GM12872 (cell line): Measurements from ENCODE around the gene SPEM2.

Experiments
- TF ChIP-seq, protein P1 (sequence below): IDR thresholded peaks from 3 replicates; pipeline ENCODE4 v1.5.1; 2011; ENCODE audit warnings: low read depth, mild to moderate bottlenecking, low read length, moderate library complexity; ENCODE audit not compliant: insufficient read depth

Gene SPEM2

DNA sequence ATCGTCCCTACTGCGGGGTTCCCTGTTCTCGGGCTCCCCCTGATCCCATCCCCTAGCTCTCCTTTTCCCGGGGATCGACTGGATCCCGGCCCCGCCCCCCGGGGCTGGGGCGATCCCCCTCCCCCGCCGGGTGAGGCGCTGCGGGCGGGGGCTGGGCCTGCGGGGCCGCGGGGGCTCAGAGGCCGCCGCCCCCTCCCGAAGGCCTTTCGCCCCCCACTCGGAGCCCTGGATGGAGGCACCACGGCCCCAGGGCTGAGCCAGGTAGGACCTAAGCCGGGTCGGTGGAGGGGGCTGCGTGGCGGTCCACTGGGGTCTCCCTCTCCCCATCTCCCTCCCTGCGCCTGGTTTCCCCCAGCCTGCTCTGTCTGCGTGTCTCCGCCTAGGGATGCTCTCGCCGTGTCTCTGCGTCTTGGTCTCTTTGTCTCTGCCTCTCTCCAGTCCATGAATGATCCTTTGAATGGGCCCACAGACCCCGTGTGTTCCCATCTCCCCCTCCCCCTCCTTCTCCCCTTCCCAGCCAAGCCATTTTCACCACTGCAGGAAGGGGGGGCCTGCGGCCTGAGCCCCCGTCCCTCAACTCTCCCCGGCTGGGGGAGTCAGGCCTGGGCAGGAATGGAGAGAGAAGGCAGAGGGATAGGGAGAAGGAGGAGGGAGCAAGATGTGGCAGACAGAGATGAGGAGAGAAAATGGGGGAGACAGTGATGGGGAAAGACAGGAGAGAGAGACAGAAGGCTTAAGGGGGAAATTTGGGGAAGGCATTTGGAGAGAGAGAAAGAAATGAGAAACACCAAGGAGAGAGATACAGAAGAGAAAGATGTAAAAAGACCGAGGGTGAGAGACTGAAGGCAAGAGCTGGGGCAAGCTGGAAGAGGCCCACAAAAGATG is 19.8 kb upstream of the SPEM2 start:
- TF ChIP-seq, protein P1, sequence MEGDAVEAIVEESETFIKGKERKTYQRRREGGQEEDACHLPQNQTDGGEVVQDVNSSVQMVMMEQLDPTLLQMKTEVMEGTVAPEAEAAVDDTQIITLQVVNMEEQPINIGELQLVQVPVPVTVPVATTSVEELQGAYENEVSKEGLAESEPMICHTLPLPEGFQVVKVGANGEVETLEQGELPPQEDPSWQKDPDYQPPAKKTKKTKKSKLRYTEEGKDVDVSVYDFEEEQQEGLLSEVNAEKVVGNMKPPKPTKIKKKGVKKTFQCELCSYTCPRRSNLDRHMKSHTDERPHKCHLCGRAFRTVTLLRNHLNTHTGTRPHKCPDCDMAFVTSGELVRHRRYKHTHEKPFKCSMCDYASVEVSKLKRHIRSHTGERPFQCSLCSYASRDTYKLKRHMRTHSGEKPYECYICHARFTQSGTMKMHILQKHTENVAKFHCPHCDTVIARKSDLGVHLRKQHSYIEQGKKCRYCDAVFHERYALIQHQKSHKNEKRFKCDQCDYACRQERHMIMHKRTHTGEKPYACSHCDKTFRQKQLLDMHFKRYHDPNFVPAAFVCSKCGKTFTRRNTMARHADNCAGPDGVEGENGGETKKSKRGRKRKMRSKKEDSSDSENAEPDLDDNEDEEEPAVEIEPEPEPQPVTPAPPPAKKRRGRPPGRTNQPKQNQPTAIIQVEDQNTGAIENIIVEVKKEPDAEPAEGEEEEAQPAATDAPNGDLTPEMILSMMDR = no peak

DNA sequence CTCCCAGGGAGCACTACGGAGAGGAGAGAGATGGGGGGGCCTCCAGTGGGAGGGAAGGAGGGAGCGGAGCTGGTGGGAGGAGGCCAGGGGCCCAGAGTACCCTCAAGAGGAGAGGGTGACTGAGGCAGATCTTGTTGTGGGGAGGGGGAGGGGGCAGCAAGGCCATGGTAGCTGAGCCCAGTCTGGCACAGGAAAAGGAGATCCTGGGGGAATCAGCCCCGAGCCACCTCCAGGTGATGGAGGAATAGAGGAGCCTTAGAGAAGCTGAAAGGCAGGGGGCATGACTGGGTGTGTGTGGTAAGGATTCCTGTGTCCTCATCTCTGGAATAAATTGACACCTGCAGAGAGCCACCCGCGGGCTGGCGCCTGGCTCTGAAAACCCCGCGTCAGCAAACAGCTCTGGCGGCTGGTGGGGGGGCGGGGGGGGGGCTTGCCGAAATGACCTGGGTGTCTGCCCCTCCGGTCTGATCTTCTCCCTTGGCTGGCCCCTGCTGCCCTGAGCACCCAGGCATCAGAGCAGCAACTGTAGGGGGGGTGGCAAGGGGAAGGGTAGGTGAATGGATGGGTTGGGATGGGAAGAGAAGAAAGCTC is 19.1 kb upstream of the SPEM2 start:
- TF ChIP-seq, protein P1 = no peak

DNA sequence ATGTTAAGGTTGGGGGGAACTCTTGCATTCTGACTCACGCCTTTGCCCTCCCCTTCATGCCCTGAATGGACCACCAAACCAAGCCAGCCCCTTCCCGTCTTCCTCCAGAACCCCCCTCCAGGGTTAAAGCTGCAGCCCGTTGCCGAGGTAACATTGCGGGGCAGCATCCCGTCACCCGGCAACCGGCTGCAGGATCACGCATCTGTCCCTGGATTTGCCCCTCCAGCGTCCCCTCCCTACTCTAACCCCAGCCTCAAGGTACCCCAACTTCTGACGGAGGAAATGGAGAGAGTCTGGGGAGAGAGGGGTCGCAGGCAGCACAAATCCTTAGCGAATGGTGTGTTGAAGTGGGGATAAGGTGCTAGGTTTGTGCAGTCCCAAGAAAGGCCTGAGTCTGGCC is 18.3 kb upstream of the SPEM2 start:
- TF ChIP-seq, protein P1 = no peak

DNA sequence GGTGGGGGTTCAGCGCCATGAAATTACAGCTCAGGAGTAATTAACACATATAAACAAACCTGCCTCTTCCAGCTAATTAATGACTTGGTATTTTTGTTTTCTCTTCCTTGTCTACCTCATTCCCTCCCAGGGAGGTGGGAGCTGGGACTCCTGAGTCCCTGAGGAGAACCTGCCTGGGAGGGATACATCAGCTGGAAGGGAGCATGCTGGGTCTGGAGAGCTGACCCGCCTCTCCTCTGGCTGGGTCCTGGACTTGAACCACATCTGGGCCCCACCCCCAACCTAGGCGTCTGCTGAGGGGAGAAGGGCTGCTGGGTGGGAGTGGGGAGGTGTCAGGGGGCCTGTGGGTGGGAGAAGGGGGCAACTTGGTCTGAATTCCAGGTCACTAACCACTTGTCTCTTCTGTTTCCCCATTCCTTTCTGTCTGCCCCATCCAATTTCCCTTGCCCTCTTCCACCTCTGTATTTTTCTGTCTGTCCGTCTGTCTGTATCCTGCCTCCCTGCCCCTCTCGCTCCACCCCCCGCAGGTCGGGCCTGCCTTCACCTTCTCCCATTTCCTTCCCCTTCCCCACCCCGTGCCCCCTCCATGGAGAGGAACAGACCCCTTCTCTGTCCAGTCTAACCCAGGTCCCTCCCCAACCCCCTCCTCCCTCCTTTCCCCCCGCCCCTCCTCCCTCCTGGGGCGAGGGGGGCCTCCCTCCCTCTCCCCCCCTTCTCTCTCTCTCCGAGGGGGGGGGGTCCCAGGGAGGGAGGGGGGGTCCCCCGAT is 17.7 kb upstream of the SPEM2 start, which contains the start of gene NLGN2:
NLGN2 (plus strand) TSS at position 361 of the 767 bp plus-strand sequence. CDS start 411 bp downstream, outside the sequence.
- TF ChIP-seq, protein P1 = no peak

DNA sequence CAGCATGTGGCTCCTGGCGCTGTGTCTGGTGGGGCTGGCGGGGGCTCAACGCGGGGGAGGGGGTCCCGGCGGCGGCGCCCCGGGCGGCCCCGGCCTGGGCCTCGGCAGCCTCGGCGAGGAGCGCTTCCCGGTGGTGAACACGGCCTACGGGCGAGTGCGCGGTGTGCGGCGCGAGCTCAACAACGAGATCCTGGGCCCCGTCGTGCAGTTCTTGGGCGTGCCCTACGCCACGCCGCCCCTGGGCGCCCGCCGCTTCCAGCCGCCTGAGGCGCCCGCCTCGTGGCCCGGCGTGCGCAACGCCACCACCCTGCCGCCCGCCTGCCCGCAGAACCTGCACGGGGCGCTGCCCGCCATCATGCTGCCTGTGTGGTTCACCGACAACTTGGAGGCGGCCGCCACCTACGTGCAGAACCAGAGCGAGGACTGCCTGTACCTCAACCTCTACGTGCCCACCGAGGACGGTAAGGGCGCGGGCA is 17.1 kb upstream of the SPEM2 start:
- TF ChIP-seq, protein P1 = no peak

DNA sequence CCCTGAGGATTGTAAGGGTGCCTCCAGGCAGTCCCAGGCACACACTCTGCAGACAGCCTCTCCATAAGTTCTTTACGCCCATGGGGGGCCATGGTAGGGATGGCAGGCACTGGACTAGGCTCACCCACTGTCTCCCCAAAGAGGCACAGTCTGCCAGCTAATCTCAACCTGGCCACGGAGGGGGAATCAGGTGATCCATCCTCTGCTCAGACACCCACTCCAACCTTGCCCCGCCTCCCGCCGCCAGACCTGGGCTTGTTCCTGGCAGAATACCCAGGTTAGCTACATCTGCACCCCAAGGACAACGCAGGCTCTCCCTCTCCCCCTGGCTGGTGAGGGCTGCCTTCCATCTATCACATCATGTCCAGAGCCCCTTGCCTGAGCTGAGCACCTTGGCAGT is 16.6 kb upstream of the SPEM2 start:
- TF ChIP-seq, protein P1 = no peak

DNA sequence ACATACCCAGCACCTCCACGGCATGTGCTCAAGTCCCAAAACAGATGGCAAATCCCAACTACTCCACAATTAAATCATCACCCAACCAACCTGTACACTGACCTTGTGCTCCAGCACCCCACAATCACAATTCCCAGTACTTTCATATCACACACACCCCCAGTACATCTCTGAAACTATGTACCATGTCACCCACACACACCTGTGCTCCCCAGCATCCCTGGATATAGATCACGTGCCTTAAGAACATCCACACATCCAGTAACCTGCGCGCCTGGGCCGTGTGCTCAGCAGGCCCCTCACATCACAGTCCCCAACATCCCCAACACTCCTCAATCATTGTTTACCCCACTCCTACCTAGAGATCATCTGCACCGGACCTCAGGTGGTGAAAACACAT is 15.7 kb upstream of the SPEM2 start:
- TF ChIP-seq, protein P1 = no peak
